ENCODE results near the gene MMRN2.
"Not testable (repeated sequence)": the region's sequence is repeated elsewhere in the genome, so short reads cannot be mapped to it uniquely, and the experiment has no call there.

The MMRN2 gene

DNA sequence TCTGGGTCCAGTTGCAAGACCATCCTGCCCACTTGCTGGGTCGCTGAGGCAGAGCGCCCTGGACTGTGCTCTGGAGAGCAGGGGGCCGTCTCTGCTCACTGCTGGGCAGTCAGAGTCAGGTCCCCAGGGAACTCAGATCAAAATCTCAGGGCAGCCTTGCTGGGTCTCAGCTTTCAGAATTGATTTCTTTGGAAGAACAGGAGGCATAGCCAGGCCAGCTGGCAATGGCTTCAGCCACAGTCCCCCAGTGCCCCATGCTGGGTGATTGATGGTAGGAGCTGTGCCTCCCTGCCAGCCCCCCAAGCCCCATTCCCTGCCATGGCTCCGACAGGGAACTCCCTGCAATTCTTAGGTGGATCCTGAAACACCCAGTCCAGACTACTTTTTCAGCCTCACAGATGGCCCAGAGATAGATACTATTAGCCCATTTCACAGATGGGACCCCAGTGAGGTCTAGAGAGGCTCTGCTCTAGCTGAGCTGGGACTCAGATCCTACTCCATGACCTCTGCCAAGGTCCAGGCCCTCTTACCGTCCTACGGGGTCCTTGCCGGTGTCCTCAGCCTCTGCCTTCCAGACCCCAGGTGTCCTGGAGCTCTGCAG lies 467 bp downstream of the MMRN2 start:
- DNase-seq (ENCODE audit: low read depth): no peak

DNA sequence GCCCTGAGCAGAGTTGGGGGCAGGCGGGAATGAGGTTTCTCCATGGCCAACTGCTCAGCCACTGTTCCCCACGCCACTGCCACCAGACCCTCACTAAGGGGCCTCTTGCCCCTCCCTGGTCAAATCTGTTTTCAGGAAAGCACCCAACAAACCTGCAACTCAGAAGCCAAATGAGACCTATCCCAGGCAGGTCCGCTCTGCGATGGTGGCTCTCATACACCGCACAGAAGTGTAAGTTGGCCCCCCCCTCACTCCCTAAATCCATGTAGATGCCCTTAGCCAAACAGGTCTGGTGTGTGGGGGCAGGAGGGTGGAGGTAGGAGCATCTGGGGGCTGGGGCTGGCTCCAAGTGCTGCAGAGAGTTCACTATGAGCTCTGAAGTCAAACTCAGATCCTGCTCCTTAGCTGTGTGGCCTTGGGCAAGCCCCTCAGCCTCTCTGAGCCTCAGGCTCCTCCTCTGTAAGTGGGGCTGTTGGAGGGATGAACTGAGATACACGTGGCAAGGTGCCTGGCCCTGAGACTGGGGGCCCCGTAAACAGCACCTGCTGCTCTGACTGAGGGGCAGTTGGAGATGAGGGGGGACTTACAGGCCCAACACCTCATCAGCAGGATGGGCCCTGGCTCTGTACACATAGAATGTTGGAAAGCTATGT lies 1.1 kb downstream of the MMRN2 start:
- no peak for DNase-seq (ENCODE audit: low read depth)

DNA sequence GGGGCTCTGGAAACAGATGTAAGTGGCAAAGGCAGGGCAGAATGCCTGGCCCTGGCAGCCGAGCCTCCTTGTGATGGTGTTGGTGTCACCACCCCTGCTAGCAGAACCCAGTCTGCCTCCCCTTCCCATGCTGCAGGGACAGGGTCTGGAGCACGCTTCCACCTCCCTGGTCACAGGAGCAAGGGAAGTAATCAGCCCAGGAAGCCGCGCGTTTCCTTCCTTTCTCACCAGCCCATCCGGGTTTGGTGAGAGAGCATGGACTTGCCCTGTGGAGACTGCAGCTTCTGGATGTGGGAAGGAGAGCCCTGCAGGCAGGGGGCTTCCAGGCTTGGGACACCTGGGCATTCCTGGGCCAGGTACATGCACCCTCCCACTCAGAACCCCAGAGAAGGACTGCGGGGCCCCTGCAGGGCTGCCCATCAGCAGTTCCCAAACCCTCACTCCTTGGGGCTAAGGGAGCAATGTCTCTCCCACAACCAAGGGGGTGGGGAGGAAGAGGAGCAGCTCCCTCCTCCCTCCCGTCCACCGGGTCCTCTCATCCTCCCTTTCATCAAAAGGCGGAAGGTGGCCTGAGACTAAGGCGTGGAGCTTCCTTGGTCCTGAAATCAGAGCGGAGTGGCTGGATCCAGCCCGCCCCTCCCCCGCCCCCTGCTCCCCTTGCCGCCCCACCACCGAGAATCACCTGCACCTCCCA lies 1.8 kb downstream of the MMRN2 start:
- no peak for DNase-seq (ENCODE audit: low read depth)

DNA sequence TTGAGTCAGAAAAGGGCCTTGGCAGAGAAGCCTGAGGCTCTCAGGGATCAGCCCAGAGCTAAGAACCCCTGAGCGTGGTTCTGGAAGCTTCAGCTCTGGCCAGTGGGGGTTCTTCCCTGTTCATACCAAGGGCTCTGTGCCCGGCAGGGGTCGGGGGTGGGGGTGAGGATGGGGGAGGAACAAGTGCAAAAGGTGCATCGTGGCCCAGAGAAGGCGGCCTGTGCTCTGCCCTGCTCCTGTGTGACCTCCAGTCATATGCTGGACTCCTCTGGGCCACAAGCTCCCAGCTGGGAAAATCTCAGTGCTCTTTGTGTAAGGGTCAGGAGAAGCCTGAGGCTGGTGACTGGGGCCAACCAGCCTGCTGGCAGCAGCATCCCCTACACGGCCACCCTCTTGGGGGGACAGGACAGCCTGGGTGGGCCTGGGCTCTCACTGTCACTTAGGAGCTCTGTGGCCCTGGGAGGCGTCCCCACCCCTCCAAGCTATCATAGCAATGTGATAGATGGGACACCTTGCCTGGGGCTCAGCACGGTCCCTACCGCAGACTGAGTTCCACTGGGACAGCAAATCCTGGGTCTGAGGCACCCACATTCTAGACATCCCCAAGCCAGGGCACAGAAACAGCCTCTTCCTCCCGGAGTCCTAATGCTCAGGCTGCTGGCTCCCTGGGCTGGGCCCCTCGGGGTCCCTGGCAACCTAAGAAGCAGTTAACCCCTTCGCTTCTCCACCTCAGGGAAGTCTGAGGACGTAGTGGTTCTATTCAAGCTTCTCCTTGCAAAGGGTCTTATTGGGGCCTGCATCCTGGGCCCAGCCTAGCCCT lies 2.5 kb downstream of the MMRN2 start:
- DNase-seq (ENCODE audit: low read depth): no peak

- DNase-seq (ENCODE audit: low read depth): no peak
Observed at GRCh38 chr10:86953747-86954680, 3.4 kb downstream of the MMRN2 start.

GRCh38 chr10:86952697-86953096 lies 4.7 kb downstream of the MMRN2 start:
- not testable (repeated sequence) for DNase-seq (ENCODE audit: low read depth)

GRCh38 chr10:86952106-86952505 lies 5.3 kb downstream of the MMRN2 start:
- no peak for DNase-seq (ENCODE audit: low read depth)

DNA sequence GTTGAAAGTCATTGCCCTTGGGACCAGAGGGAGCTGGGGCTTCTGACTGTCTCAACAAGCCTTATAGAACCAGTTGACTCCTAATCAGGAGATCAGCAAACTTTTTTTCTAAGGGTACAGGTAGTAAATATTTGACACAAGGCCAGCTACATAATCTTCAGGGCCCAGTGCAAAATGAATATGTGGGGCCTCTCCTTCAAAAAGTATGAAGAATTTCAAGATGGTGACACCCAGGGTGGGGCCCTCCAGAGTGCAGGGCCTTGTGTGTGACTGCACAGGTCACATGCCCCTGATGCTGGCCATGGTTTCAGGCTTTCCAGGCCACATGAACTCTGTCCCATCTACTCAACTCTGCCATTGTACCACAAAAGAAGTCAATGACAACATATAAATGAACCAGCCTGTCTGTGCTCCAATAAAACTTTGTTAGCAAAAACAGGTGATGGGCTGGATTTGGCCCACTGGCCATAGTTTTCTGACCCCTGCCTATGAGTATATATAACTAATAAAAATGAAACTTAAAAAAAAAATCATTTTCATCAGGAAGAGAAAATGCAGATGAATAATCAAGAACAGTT lies 6.1 kb downstream of the MMRN2 start:
- no peak for DNase-seq (ENCODE audit: low read depth)

DNA sequence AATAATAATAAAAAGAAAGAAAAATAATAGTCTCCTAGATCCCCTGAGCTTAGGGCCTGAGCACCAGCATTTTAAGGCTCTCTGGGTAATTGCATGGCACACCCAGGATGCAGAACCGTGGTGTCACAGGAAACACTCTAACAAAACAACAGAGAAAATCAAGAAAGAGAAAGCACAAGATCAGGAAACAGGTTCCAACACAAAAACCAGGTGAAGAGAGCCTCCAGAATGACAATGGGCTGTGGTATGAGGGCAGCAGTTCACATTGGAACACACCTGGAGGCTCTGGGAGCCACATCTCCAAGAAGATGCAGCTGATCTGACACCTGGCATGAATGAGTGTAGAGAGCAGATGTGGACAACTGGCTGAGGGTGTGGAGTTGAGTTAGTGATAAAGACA lies 7.1 kb downstream of the MMRN2 start:
- DNase-seq (ENCODE audit: low read depth): no peak

GRCh38 chr10:86947806-86948205 lies 9.6 kb downstream of the MMRN2 start:
- DNase-seq (ENCODE audit: low read depth): not testable (repeated sequence)

DNA sequence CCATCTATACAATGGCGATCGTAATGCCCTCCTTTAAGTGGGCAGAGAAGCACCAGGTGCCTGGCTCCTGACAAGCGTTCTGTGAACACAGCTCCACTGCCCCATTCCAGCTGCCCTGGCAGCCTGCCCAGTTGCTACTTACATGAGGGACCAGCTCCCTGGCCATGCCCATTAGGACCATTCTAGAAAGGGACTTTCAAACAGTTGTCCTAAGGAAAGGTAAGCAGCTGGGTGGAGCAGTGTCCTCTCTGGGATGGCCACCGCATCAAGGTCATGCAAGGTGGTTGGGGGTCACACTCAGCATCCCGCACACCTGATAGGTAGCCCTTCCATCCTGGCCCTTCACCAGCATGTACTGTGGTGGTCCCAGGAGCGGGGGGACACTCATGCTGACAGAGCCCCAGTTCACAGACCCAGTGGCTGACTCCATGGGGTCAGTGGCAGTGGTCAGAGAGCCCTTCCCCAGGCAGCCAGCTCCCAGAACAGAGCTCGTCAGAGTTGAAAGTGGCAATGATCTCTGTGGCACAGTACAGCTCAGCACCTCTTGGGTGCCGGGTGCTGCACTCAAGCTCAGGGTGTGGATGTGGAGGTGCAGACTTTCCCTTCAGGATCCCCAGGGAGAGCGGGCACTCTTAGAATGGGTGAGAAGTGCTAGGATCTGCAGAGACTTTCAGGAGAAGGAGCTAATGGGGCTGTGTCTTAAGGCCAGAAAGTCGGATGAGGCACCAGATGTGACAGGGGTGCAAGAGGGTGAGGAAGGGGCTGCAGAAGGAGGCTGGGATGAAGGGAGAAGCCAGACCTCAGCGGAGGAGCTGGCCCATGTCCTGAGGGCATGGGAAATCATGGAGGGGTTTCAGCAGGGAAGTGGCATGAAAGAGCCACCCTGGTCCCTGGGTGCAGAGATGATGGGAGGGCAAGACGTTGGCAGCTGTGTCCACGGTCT lies 10.9 kb downstream of the MMRN2 start:
- no peak for DNase-seq (ENCODE audit: low read depth)

DNA sequence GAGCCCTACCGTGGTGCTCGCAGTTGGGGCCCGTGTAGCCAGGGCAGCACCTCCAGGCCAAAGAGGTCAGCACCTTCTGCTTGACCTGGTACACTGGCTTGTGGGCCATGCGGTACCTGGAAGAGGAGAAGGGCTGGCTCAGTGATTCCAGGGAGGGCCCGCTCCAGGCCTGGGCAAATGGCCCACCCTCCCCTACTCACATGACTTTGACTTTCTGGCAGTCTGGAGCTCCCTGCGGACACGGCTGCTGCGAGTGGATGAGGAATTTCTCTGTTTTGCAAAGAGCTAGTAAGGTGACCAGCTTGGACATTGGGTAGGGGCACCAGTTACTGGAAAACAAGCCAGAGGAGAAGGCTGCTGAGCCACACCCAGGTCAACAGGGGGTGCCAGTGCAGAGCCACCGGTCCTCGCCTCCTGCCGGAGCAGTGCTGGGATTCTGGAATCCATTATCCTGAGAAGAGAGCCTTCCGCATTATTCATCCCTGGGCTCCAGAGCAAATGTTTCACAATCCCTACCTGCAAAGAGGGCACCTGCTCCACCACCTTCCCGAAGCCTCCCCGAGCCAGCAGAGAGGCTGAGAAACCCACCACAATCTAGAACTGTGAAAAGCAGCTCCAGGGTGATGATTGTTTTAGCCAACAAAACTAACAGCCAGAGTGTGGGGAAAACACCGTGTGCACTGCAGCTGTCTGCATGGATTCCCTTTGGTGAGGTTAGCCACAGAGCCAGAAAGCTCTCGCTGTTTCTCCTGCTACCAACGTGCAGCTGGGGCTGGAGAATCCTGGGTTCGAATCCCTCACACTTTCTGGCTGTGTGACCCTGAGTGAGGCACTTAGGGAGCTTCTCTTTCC lies 11.8 kb downstream of the MMRN2 start:
- no peak for DNase-seq (ENCODE audit: low read depth)

GRCh38 chr10:86944907-86945306 lies 12.5 kb downstream of the MMRN2 start:
- no peak for DNase-seq (ENCODE audit: low read depth)

DNA sequence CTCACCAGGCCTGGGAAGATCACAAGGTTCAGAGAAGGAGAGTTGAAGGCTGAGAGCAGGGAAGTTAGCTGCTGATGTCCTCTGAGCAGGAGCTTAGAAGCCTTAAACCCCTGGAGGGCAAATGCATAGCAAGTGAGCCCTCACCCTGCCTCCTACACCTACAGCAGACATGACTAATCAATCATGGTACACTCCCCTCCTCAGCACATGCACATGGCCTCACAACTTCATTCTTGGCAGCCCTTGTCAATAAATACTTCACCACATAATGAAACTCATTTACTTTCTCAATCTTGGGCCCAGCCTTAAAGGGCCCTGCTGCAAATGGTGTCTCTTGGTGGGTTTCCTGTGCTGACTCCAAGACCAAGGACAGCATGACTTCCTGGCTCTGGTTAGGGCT lies 12.9 kb downstream of the MMRN2 start:
- DNase-seq (ENCODE audit: low read depth): no peak

DNA sequence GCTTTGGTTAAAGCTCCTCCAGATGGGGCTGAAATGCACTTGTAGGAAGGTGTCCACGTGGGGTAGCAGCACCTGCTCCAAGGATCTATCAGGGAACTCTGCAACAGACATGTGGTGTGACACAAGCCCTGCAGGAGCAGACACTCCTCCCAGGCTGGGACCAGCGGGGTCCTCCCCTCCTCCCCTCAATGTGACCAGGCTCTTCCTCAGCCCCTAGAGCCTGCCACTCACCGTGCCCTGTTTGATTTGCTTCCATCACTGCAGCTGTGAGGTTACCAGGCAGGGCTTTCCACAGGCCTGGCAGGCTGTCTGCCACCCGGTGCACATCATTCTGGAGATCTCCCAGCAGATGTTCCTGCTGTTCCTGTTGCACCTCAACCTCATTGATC lies 13.4 kb downstream of the MMRN2 start:
- no peak for DNase-seq (ENCODE audit: low read depth)

DNA sequence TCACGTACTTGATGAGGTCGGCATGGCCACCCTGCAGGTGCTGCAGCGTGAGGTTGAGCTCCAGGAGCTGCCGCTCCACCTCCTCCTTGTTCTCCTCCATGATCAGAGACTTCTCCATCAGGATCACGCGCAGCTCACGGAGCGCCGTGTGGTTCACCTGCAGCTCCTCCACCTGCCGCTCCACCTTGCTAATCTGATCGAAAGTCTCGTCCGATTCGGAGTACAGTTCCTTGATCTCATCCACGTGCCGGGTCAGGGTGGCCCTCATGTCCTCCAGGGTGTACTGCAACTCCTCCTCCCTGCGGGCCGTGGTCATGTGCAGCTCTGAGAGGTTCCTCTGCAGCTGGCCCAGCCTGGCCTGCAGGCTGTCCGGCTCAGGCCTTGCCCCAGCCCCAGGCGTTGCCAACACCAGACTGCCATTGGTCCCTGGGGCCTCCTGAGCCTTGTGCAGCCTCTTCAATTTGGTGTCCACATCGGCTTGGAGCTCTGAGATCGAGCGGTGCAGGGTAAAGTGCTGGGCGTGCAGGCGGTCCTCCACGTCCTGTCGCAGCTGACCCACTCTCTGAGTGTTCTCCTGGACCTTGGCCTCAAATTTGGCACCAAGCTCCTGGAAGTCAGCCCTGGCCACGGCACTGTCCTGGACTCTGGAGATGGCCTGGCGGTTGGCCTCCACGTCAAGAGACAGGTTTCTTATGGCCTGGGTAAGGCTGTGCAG lies 13.9 kb downstream of the MMRN2 start:
- DNase-seq (ENCODE audit: low read depth): no peak

- no peak for DNase-seq (ENCODE audit: low read depth)
Observed at GRCh38 chr10:86942441-86943315, 14.7 kb downstream of the MMRN2 start.

Measured in stimulated activated CD8-positive, alpha-beta memory T cell treated with anti-CD3 and anti-CD28 coated beads, Interleukin-4, amount 100 ng/mL, for 24 hours (primary cell).